Omental fat pad (tissue), 4 donors: Measurements from ENCODE around the gene KRT12. TPM values are rescaled to one million over a fixed set of nuclear protein-coding genes. Genes with fewer than 3 reads are reported as not detected.
"Not testable (repeated sequence)": the region's sequence is repeated elsewhere in the genome, so short reads cannot be mapped to it uniquely, and the experiment has no call there.

ENCODE experiments used
- ATAC-seq: fragments of 150-250 bp; one replicate; pipeline ENCODE4 v1.9.1; 2016; ENCODE audit warnings: mild to moderate bottlenecking, moderate library complexity; ENCODE audit not compliant: low FRiP score
- DNase-seq: peaks from one replicate; pipeline ENCODE4 v3.0.0-alpha.2; 2019; ENCODE audit warnings: low spot score
- CTCF ChIP-seq, 3 donors: fragments of 450-650 bp; IDR thresholded peaks; one replicate each; pipeline ENCODE4 v1.5.1; 2016 to 2017; ENCODE audit warnings: antibody characterized with exemption in 3 of 3, mild to moderate bottlenecking in 3 of 3, moderate library complexity in 2 of 3
- total RNA-seq, 4 donors: library from RNA; depleted of rRNA; stranded (reverse); fragments of >200 nt; gene quantifications; one replicate each; pipeline ENCODE4 v1.1.0, GENCODE V29; 2016

KRT12 gene
- total RNA-seq, 4 donors from 2014 or later: not detected

GRCh38 chr17:40859536-40859935, 7.5 kb downstream of the KRT12 start:
- no peak for TF ChIP-seq CTCF (IDR thresholded peaks at IDR 0.05)
- DNase-seq (no peak), ATAC-seq (no peak)

GRCh38 chr17:40858667-40859066, 8.4 kb downstream of the KRT12 start:
- not testable (repeated sequence) for ATAC-seq

GRCh38 chr17:40857535-40857934, 9.5 kb downstream of the KRT12 start:
- DNase-seq (no peak), ATAC-seq (no peak)
- no peak for TF ChIP-seq CTCF (IDR thresholded peaks at IDR 0.05)

More at GRCh38 chr17:40858667-40859066, 8.4 kb downstream of the KRT12 start:
- not testable (repeated sequence) for DNase-seq

GRCh38 chr17:40854175-40854814, 12.7 kb downstream of the KRT12 start:
- DNase-seq: no peak
- peak; percentile 82 for ATAC-seq
- no peak for TF ChIP-seq CTCF (IDR thresholded peaks at IDR 0.05)

- DNase-seq (no peak), ATAC-seq (no peak)
- TF ChIP-seq CTCF (IDR thresholded peaks at IDR 0.05): no peak
Measured at GRCh38 chr17:40852364-40852763, 14.7 kb downstream of the KRT12 start.

- TF ChIP-seq CTCF (IDR thresholded peaks at IDR 0.05): no peak
- no peak for DNase-seq
- ATAC-seq: no peak
Measured at GRCh38 chr17:40850293-40850972, 16.6 kb downstream of the KRT12 start.

GRCh38 chr17:40849723-40850122, 17.3 kb downstream of the KRT12 start:
- DNase-seq (no peak), ATAC-seq (no peak)

More at GRCh38 chr17:40849723-40850122, 17.3 kb downstream of the KRT12 start:
- TF ChIP-seq CTCF (IDR thresholded peaks at IDR 0.05): no peak
